Hindlimb muscle (tissue), 1 donor: Measurements from ENCODE around the gene MAPK11. TPM values are rescaled to one million over a fixed set of nuclear protein-coding genes. Genes with fewer than 3 reads are reported as not detected.
"Not testable (repeated sequence)": the region's sequence is repeated elsewhere in the genome, so short reads cannot be mapped to it uniquely, and the experiment has no call there.

Source experiments
- DNase-seq: peaks from one replicate; pipeline ENCODE4 v3.0.0-alpha.2; 2013
- polyA plus RNA-seq: library from polyadenylated mRNA; unstranded; fragments of 120-200 nt; gene quantifications from one replicate; pipeline ENCODE4 v1.2.1, GENCODE V29; 2013; ENCODE audit not compliant: insufficient read length

The MAPK11 gene
- polyA plus RNA-seq, 1 donor: 7.4 TPM

GRCh38 chr22:50275181-50276055 is 5.2 kb upstream of the MAPK11 start:
- no peak for DNase-seq

DNA sequence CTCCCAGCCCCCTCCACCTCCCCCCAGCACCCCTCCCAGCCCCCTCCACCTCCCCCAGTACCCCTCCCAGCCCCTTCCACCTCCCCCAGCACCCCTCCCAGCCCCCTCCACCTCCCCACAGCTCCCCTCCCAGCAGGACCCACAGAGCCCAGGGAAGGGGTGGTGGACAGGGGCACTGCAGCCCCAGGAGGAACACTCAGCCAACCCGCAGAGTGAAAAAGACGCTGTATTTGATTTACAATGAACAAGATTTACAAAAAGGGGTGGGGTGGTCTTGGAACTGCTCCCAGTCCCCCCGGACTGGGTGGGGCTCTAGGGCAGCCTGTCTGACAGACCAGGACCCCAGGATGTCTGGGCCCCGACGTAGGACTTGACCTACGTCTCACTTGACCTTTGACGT is 4.6 kb upstream of the MAPK11 start:
- no peak for DNase-seq

DNA sequence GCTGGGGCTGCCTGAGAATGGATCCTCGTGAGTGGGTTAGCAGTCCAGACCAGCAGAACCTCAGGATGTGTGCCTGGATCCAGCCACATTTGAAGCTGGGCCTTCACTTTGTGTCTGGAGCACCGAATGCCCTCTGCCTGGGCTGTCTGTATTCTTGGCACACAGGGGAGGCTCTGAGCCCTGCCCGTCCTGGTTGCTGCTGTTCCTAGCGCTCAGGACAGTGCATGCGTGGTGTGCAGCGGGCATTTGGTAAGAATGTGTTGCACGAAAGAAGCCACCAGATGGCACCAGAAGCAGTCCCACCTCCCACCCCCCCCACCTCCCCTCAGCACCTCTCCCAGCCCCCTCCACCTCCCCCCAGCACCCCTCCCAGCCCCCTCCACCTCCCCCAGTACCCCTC is 4.1 kb upstream of the MAPK11 start:
- DNase-seq: no peak

DNA sequence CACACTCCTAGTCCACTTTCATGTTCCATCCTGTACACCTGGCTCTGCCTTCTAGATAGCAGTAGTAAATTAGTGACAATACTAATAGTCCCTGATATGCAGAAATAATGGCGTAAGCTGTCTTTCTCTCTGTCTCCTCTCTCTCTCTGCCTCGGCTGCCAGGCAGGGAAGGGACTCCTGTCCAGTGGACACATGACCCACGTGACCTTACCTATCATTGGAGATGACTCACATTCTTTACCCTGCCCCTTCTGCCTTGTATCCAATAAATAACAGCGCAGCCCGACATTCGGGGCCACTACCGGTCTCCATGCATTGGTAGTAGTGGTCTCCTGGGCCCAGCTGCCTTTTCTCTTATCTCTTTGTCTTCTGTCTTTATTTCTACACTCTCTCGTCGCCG is 3.6 kb upstream of the MAPK11 start:
- not testable (repeated sequence) for DNase-seq

DNA sequence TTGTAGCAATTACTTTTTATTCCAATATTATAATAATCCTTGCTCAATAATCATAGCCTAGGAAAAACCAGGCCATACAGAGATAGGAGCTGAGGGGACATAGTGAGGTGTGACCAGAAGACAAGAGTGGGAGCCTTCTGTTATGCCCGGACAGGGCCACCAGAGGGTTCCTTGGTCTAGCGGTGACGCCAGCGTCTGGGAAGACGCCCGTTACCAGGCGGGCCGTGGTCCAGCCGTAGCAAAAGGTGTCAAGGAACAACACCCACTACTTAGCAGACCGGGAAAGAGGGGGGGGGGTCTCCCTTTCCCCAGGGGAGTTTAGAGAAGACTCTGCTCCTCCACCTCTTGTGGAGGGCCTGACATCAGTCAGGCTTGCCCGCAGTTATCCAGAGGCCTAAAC is 3.2 kb upstream of the MAPK11 start:
- not testable (repeated sequence) for DNase-seq

- no peak for DNase-seq
These were observed 2.0 kb upstream of the MAPK11 start for GRCh38 chr22:50272044-50272802.

- DNase-seq: no peak
These were observed 1.4 kb upstream of the MAPK11 start for GRCh38 chr22:50271519-50271970.

DNA sequence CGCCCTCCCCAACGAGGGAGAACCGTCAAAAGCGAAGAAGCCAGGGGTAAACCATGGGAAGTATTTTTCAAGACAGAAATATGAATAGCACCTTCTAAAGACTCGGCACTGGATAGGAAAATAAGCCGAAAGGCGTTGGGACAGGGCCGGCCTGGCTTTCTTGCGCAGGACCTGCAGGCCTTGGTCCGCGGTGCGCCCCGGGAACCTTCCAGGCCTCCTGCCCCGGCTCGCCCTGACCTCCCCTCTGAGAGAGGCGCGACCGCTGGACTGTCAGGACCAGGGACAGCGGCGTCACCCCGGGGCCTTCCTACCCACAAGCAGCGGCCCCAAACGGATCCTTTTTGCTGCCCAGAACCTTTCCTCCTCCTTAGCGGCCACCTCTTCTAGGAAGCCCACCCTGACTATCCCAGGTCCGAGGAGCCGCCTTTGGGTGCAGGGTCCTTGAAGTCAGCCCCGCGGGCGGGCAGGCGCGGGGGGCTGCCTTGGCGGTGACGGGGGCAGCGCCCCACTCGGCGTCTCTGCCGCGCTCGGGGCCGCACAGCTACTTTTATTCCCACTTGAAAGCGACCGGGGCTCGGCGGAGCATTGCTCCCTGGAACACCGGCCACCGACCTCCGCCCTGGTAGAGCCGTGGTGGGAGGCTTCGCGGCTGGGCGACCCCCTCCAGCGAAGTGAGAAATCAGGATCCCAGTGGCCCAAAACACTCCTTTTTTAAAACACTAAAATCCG is 650 bp upstream of the MAPK11 start:
- DNase-seq: peak; percentile 73

- DNase-seq: no peak
These were observed 609 bp downstream of the MAPK11 start for GRCh38 chr22:50269573-50269969.

DNA sequence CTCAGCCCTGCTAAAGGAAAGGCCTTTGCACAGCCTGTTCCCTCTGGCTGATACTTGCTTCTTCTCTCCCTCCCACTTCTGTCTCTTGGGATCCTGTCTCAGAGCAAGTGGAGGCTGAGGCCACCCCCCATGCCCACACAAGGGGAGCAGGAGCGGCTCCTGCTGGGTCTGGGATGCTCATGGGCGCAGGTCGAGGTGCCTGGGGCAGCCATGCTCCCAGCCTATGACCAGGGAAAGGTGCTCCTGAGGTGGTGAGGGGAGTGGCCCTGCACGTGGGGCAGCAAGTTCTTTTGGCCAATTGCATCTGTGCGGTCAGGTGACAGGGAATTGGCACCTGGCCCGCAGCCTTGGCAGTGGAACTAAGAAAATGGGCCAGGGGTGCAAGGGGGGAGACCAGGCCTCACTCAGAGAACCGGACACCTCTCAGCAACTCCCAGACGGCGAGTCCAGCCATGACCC is 1.5 kb downstream of the MAPK11 start:
- DNase-seq: no peak

DNA sequence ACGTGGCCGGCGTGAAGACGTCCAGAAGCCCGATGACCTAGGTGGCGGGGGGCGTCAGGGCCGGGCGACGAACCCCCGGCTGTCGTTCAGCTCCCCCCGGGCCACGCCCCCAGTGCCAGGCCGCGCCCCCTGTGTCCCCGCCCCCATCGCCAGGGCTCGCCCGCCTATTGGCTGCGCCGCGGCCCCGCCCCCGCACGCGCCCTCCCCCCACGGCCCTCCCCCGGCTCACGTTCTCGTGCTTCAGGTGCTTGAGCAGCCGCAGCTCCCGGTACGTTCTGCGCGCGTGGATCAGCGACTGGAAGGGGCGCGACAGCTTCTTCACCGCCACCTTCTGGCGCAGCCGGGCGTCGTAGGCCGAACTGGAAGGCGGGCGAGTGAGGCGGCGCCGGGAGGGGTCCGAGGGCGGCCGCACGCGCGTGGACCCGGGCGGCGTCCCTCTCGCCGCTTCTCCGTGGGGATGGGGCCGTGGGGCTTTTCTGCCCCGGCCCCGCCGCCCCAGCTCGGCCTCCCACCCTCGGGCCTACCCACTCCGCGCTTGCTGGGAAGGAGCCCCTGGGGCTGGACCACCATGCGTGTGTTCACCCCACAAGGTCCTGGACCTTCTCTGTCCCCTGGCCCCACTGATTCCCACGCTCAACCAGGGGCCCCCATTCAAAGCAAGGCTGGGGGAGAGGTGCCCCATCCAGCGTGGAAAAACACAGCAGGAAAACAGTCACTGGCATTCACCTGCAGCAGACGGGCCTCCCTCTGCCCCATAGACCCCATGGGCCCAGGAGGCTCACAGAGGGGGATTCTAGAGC is 2.4 kb downstream of the MAPK11 start:
- no peak for DNase-seq

DNA sequence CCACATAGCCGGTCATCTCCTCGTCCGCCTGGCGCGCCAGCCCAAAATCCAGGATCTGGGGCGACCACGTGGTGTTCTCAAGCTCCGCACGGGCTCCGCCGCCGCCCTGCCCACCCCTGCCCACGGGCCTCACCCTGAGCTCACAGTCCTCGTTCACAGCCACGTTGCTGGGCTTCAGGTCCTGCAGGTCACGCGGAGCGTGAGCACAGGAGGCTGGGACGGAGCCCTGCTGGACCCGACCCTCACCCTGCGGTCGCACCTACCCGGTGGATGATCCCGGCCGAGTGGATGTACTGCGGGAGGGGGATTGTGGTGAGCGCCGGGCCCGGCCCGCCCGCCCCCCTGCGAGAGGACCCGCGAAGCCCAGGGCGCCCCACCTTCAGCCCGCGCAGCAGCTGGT is 3.2 kb downstream of the MAPK11 start:
- no peak for DNase-seq

- DNase-seq: no peak
These were observed 5.1 kb downstream of the MAPK11 start for GRCh38 chr22:50264946-50265669.

- DNase-seq: no peak
These were observed 6.0 kb downstream of the MAPK11 start for GRCh38 chr22:50264104-50264745.

DNA sequence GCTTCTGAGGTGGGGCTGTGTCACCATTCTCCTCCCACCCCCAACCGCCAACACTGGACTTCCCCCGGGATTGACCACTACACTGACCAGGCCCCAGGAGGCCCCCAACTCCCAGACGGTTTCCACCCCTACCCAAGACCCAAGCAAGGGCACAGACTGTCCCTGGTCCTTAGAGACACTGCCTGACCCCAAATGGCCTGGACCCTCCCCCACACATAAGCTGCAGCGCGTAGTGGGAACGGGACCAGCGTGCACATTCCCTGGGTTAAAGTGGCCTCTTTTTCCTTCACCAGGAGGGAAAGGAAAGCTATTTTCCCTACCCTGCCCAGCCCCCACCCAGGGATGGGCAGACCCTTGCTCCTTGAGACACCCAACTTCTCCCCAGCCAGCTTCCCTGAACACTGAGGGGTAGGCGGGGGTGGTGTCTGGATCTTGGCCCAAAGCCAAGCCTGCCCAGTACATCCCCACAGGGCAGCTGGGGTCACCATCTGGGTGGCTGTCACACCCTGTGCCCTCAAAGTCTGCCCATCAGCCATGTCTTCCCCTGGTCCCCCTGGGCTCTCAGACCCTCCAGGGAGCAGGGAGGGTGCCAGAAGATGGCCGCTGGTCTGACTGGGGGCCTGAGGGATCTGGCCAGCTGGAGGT is 7.1 kb downstream of the MAPK11 start:
- no peak for DNase-seq

DNA sequence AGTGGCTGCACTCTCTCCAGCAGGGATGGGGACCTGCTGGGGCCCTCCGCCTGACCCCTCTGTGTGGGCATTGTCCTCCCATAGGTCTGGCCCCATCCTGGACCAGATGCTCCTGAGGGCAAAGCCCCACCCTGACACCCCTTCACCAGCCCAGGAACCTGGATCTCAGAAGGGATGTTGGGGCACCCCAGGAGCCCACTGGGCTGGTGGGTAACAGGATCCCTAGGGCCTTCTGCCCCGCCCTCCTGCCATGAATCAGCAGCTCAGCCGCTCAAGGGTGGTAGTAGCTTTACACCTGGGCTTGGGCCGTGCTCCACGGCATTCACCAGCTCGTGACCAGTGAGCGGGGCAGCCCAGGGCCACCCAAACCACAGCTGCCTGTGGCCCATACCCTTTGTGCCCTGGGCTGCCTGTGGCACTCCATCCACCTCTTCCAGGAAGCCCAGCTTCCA is 7.7 kb downstream of the MAPK11 start:
- DNase-seq: no peak

DNA sequence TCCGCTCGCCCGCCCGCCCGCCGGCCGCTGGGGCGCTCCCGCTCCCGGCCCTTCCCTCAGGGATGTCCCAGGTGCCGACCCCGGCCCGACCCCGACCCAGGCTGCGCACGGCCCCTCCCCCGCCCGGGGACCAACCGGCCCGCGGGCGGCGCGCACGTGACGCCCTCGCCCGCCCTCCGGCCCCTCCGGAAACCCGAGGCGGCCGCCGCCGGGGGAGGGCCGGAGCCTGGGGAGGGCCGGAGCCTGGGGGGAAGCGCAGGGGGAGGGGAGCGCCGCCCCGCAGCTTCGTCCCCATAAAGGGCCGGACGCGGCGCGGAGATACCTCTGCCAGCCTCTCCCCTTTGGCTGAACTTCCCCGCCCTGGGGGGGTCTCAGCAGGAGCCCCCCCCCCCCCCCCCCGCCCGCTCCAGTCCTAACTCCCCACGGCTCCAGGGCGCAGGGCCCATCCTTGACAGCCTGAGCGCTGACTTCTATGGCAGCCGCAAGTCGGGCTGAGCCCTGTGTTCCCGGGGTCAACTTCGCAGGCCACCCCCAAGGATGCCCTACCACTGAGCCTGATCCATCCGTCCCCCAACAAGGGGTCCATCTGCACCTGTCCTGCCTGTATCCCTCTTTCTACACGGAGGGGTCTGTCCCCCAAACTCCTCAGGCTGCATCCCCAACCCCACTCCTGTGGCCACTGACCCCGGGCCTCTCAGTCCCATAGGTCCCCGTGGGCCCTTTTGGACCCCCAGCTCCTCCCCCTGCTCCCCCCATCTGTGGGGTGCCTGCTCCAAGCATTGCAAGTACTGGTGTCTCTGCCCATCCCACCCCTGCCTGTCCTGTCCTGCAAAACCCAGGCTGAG is 8.3 kb downstream of the MAPK11 start, which contains the start of gene MAPK12:
TSS of gene MAPK12 (minus strand) at position 69 of the 845 bp plus-strand sequence. CDS start 174 bp downstream, outside the sequence.
- DNase-seq: no peak

- peak; percentile 52 for DNase-seq
These were observed 9.2 kb downstream of the MAPK11 start for GRCh38 chr22:50260801-50261614.
